Mucosa of descending colon (tissue), 3 donors: ENCODE data around the gene CHN2. TPM values are rescaled to one million over a fixed set of nuclear protein-coding genes. Genes with fewer than 3 reads are reported as not detected.

Source experiments
- ATAC-seq: fragments of 200-7000 bp; cut with Tn5 transposase; one replicate; pipeline ENCODE4 v1.9.1; 2020; ENCODE audit warnings: mild to moderate bottlenecking, moderate library complexity
- DNase-seq, 3 donors: peaks; one replicate each; pipeline ENCODE4 v3.0.0-alpha.2; 2020
- H3K36me3 ChIP-seq: fragments of 200-600 bp; one replicate; pipeline ENCODE4 v1.8.0; 2021; ENCODE audit warnings: low read depth, mild to moderate bottlenecking
- H3K4me1 ChIP-seq: fragments of 200-600 bp; one replicate; pipeline ENCODE4 v1.8.0; 2021; ENCODE audit warnings: low read depth, mild to moderate bottlenecking
- H3K4me3 ChIP-seq: fragments of 200-600 bp; one replicate; pipeline ENCODE4 v1.8.0; 2021; ENCODE audit warnings: mild to moderate bottlenecking
- H3K9me3 ChIP-seq: fragments of 200-600 bp; one replicate; pipeline ENCODE4 v1.8.0; 2021; ENCODE audit warnings: mild to moderate bottlenecking
- intact Hi-C, 2 donors: fragments of 100-400 bp; cut with DNase I in 1 of 2; cut with micrococcal nuclease in 1 of 2; formaldehyde crosslinking; loops; one replicate each; pipeline versions ENCODE4 v1.11.0 to v1.11.1; 2022; cut with DNase I, micrococcal nuclease
- total RNA-seq, 3 donors: library from RNA; stranded (reverse); fragmentation: NEBNext Ultra II Directional in 2 of 3; extraction: Animal tissue kit (Norgen Biotek cat#: 25700) in 2 of 3; gene quantifications; one replicate each; pipeline versions ENCODE4 v1.2.1 to v1.2.4, GENCODE V29; 2021 to 2023
- TF ChIP-seq, protein P1 (sequence below): fragments of 200-600 bp; IDR thresholded peaks from one replicate; pipeline ENCODE4 v1.8.0; 2022; ENCODE audit warnings: antibody characterized with exemption, mild to moderate bottlenecking
- donor health status: DM: no; HTN: no; CAD: no; lungs with moderate emphysema.
- donor health status: DM: no; HTN: no; CAD: no.
- donor health status: DM: no; HTN: yes; CAD: no.

The CHN2 gene
- total RNA-seq, 3 donors from 2014 or later = 18.7 to 41.5 (median 27.6) TPM

DNA sequence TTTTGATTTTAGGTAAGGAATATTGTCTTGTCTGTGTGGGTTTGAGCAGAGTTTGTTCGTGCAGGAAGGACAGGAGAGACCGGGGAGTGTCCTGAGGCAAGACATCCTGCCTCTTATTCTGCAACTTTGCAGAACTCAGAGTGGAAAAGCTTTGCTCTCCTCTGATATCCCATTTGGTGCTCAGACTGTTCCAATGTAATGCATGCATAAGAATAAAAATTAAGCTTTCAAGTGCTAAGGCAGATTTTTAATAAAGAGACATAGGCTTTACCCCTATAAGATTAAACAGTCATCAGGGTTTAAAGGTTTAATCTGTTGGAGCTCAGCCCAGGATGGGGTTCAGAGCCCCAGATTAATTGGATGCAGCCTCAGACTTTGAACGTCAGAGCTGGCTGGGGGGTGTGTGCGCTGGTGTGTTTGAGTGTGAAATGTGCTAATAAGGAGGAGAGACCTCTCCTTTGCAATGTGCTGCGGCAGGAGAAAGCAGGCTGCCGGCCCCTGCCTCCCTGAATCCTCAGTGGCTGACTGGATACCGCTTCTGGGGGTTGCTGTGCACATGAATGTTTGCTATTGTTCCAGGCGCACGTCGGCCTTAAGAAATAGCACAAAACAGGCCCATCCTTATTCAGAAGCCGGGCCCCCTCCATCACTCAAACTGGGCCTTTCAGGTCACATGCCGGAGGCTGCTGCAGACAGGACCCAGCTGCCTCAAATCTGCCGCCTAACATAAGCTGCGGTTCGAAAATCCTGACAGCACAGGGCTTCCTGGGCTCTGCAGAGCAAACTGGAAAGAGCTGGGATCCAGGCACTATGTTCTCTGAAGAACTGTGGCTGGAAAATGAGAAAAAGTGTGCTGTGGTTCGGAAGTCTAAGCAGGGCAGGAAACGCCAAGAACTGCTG lies 285.0 kb downstream of the CHN2 start:
- DNase-seq = peak in 1 of 3 donors; percentile 45
- Histone ChIP-seq H3K4me1 (peaks cover 11% of the 10 kb centered on the region), H3K36me3 (no peaks in the 10 kb centered on the region), H3K9me3 (no peaks in the 10 kb centered on the region), H3K4me3 (no peak overlapping the region)
- TF ChIP-seq, protein P1, sequence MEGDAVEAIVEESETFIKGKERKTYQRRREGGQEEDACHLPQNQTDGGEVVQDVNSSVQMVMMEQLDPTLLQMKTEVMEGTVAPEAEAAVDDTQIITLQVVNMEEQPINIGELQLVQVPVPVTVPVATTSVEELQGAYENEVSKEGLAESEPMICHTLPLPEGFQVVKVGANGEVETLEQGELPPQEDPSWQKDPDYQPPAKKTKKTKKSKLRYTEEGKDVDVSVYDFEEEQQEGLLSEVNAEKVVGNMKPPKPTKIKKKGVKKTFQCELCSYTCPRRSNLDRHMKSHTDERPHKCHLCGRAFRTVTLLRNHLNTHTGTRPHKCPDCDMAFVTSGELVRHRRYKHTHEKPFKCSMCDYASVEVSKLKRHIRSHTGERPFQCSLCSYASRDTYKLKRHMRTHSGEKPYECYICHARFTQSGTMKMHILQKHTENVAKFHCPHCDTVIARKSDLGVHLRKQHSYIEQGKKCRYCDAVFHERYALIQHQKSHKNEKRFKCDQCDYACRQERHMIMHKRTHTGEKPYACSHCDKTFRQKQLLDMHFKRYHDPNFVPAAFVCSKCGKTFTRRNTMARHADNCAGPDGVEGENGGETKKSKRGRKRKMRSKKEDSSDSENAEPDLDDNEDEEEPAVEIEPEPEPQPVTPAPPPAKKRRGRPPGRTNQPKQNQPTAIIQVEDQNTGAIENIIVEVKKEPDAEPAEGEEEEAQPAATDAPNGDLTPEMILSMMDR = no peak
- intact Hi-C loops = no loop called here
- peak; percentile 50 for ATAC-seq

DNA sequence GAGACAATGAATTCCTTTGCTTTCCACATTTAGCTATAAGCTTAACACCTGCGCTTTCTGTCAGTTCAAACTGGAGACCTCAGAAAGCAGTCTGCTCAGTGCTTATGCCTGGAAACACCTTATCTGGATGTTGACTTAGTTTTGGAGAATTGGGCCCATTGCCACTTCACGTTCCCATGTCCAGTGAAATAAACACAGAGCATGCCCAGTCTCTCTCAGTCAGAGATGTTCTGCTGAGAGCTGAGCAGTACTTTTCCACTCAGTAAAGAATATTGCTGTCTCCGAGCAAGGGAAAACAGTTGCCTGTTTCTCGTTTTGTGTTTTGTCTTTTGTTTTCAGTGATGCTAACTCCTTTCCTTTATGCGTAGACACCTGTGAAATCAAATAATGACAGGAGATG lies 285.9 kb downstream of the CHN2 start:
- TF ChIP-seq, protein P1 = no peak
- Histone ChIP-seq H3K4me1 (peaks cover 11% of the 10 kb centered on the region), H3K4me3 (no peak overlapping the region), H3K36me3 (no peaks in the 10 kb centered on the region), H3K9me3 (no peaks in the 10 kb centered on the region)
- ATAC-seq (peak; percentile 63), DNase-seq (no peak)
- intact Hi-C loops = no loop called here

DNA sequence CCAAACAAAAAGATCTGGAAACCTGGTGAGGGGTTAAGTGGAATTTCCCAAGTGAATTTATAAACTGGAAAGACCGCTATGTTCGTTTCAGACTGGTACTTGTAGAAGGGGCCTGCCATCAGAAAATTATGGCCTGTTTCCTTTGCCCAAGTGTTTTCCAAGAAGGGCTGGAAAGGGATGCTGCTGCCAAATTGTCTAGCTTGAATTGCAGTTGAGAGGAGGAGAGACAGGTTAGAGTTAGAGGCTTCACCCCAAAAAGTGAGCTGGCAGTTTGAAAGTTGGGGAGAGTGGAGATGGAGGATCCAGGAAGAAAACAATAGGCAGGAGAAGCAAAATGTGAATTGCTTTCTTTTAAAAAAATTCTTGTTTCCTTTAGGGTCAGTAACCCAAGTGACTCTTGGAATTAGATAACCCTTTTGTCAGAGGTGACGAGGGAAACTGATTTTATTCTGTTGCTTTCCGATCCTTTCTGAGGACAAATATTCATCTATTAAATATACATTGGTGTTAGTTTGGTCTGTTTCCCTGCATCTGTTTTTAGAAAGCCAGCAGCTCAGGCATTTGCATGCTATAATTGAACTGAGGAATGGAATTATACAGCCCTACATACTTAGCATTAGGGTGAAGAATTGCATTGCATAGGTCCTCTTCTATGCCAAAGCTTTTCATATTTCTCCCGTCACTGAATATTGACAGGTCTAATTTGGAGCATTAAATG lies 286.5 kb downstream of the CHN2 start:
- no peak for ATAC-seq
- H3K9me3 ChIP-seq = no peaks in the 10 kb centered on the region
- H3K36me3 ChIP-seq = no peaks in the 10 kb centered on the region
- intact Hi-C loops = no loop called here
- DNase-seq = no peak
- no peak overlapping the region for H3K4me3 ChIP-seq
- TF ChIP-seq, protein P1 = no peak
- H3K4me1 ChIP-seq = peaks cover 11% of the 10 kb centered on the region

DNA sequence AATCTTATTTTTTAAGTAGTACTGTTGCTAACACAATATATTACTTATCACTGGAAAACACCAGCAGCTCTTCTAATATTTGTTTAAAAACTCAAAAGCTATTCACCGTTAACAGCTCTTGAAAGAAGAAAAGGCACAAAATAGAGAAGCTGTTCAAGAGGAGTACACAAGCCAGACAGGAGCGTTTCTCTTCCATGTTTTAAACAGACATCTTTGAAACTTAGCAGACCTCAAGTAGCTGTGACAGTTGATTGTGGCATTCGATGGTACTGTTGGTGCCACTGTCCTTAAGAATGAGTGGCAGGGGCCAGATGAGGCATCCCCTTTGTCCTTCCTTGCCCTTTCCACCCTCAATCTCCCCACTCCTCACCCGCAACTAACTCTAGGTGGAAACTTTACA lies 287.5 kb downstream of the CHN2 start:
- intact Hi-C loops = no loop called here
- ATAC-seq (no peak), DNase-seq (no peak)
- H3K4me1 ChIP-seq = peaks cover 13% of the 10 kb centered on the region
- TF ChIP-seq, protein P1 = no peak
- no peaks in the 10 kb centered on the region for H3K36me3 ChIP-seq
- no peaks in the 10 kb centered on the region for H3K9me3 ChIP-seq
- H3K4me3 ChIP-seq = no peak overlapping the region

DNA sequence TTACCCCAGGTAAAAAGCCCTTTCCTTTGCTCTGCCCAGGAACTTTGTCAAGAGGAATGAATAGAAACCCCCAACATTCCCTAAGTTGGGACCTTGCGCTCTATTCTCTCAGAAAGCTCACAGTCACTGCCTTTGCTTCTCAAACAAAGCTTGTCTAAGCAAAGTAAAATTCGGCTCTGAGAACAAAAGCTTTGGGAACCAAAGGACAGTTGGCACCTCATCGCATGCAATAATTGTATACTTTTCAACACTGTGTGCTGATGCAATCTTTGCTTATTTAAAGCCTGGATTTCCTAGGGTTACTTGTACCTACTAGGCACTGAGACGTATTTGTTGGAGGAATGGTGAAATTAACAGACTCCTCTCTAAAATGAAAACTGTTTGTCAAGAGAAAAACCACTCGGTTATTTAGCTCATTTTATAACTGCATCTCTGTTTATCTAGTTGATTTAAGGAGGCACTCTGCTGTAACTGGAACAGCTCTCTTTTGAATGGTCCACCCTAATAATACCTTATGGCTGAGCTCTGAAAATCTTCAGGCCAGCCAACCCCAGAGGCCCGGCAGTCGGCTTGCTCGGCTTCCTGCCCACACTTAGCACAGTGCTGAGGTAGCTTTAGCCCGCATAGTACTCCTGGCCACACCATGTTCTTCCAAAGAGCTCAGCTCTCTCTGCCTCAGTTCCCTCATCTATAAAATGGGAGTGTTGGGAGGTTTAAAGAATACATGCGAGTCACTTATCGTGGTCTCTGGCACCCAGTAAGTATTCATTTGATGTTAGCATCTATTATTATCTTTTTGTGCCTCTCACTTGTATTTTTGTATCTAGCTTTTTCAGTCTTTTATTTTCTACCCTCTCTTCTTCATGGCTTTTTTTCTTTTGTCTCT lies 288.9 kb downstream of the CHN2 start:
- DNase-seq = no peak
- intact Hi-C loops = no loop called here
- TF ChIP-seq, protein P1 = no peak
- H3K4me1 ChIP-seq = peaks cover 20% of the 10 kb centered on the region
- H3K36me3 ChIP-seq = no peaks in the 10 kb centered on the region
- ATAC-seq = no peak
- H3K4me3 ChIP-seq = no peak overlapping the region
- no peaks in the 10 kb centered on the region for H3K9me3 ChIP-seq
